ENCODE data around the gene BLMH. TPM values are rescaled to one million over a fixed set of nuclear protein-coding genes. Genes with fewer than 3 reads are reported as not detected.

BLMH gene
- total and polyA plus RNA-seq, 2 donors (not counting 1 experiment from before 2014, with no cell fraction given), result 5.9 to 25.9 TPM

DNA sequence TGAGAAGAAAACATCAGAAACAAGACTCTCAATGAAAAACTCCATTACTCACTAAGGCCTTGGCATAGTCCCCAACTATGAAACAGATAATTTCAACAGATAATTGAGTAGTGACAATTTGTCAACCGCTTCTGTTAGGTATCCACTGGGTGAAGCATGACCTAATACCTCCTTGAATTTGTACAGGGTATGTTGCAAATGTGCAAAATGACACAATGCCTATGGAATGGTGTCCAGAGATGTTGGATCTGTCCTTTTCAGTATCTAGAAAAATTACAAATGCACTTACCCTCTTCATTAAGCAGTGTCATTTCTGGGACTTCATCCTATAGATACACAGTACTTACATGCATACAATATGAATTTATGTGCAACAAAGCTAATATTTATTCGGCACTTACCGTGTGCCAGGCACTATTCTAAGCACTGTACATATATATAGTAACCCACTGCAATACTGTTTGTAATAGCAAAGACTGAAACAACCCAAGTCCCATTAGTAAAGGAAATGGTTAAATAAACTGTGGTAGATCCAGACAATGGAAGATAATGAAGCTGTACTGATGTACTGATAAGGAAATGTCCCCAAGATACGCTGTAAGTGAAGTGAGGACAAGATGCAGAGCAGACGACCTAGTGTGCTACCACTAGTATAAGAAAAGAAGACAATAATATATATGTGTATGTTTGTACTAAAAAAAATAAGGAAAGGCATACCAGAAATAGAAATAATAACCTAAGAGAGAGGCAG, 34.8 kb downstream of the BLMH start:
- H3K27me3 ChIP-seq (replicated peaks in 1 of 4; ENCODE audit: control extremely low read depth in 1 of 4, control insufficient read depth in 3 of 4, insufficient read depth in 4 of 4, low read length in 3 of 4), result no peaks in the 10 kb centered on the region
- no peaks in the 10 kb centered on the region for H3K4me1 ChIP-seq (ENCODE audit: control insufficient read depth in 2 of 2, insufficient read depth in 2 of 2, low read length in 2 of 2)
- Mint-ChIP-seq H3K4me1 (no peaks in the 10 kb centered on the region), H3K4me3 (no peak overlapping the region), H3K27me3 (no peaks in the 10 kb centered on the region), H3K27ac (no peak overlapping the region), H3K9me3 (ENCODE audit: insufficient read depth) (no peaks in the 10 kb centered on the region)
- H3K4me2 ChIP-seq (replicated peaks; ENCODE audit: low read depth, low read length, poor library complexity, severe bottlenecking), result no peak overlapping the region
- ChIA-PET POLR2A (no interaction called here), CTCF (no interaction called here)
- H3K4me3 ChIP-seq (ENCODE audit: control extremely low read depth in 1 of 5, extremely low read depth in 1 of 5, insufficient read depth in 1 of 5, low read depth in 2 of 5, low read length in 4 of 5), result no peak overlapping the region
- peaks cover 1 to 43% of the 10 kb centered on the region in 2 experiments for H3K36me3 ChIP-seq (replicated peaks in 1 of 2; ENCODE audit: control extremely low read depth in 1 of 2, control insufficient read depth in 1 of 2, extremely low read depth in 1 of 2, insufficient read depth in 2 of 2, low read length in 1 of 2)
- no peaks in the 10 kb centered on the region for H4K20me1 ChIP-seq (ENCODE audit: control insufficient read depth, insufficient read depth, low read length, poor library complexity, severe bottlenecking)
- no CpG with 5 or more reads among the region's 5 CpGs for whole genome bisulfite sequencing (ENCODE audit: insufficient coverage)
- no peak overlapping the region for H2AFZ ChIP-seq (ENCODE audit: insufficient read depth, low read depth, low read length, poor library complexity, severe bottlenecking)
- ATAC-seq (ENCODE audit: low read depth), result no peak
- TF ChIP-seq, protein P1, sequence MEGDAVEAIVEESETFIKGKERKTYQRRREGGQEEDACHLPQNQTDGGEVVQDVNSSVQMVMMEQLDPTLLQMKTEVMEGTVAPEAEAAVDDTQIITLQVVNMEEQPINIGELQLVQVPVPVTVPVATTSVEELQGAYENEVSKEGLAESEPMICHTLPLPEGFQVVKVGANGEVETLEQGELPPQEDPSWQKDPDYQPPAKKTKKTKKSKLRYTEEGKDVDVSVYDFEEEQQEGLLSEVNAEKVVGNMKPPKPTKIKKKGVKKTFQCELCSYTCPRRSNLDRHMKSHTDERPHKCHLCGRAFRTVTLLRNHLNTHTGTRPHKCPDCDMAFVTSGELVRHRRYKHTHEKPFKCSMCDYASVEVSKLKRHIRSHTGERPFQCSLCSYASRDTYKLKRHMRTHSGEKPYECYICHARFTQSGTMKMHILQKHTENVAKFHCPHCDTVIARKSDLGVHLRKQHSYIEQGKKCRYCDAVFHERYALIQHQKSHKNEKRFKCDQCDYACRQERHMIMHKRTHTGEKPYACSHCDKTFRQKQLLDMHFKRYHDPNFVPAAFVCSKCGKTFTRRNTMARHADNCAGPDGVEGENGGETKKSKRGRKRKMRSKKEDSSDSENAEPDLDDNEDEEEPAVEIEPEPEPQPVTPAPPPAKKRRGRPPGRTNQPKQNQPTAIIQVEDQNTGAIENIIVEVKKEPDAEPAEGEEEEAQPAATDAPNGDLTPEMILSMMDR (IDR thresholded peaks at IDR 0.05), result no peak
- TF ChIP-seq EZH2 (IDR thresholded peaks at IDR 0.05; ENCODE audit: borderline replicate concordance, insufficient read depth, low read depth, low read length, poor library complexity, severe bottlenecking), result no peak
- H3K27ac ChIP-seq (ENCODE audit: low read length in 2 of 2), result no peak overlapping the region
- intact Hi-C loops (cut with micrococcal nuclease), result no loop called here
- DNase-seq, result no peak
- H3K9ac ChIP-seq (ENCODE audit: low read length), result no peak overlapping the region
- H3K79me2 ChIP-seq (ENCODE audit: control insufficient read depth, insufficient read depth, low read length), result no peaks in the 10 kb centered on the region
- H3K9me3 ChIP-seq (ENCODE audit: control extremely low read depth in 1 of 3, control insufficient read depth in 2 of 3, insufficient read depth in 1 of 3, low read length in 2 of 3), result no peaks in the 10 kb centered on the region

- no peaks in the 10 kb centered on the region for H3K9me3 ChIP-seq (ENCODE audit: control extremely low read depth in 1 of 3, control insufficient read depth in 2 of 3, insufficient read depth in 1 of 3, low read length in 2 of 3)
- H2AFZ ChIP-seq (ENCODE audit: insufficient read depth, low read depth, low read length, poor library complexity, severe bottlenecking), result no peak overlapping the region
- no peak overlapping the region for H3K9ac ChIP-seq (ENCODE audit: low read length)
- H3K36me3 ChIP-seq (replicated peaks in 1 of 2; ENCODE audit: control extremely low read depth in 1 of 2, control insufficient read depth in 1 of 2, extremely low read depth in 1 of 2, insufficient read depth in 2 of 2, low read length in 1 of 2), result peaks cover 0 to 40% of the 10 kb centered on the region in 2 experiments
- Mint-ChIP-seq H3K9me3 (ENCODE audit: insufficient read depth) (no peaks in the 10 kb centered on the region), H3K4me3 (no peak overlapping the region), H3K27ac (no peak overlapping the region), H3K27me3 (no peaks in the 10 kb centered on the region), H3K4me1 (no peaks in the 10 kb centered on the region)
- POLR2A ChIA-PET, result no interaction called here
- H3K4me1 ChIP-seq (ENCODE audit: control insufficient read depth in 2 of 2, insufficient read depth in 2 of 2, low read length in 2 of 2), result no peaks in the 10 kb centered on the region
- H3K4me3 ChIP-seq (ENCODE audit: control extremely low read depth in 1 of 5, extremely low read depth in 1 of 5, insufficient read depth in 1 of 5, low read depth in 2 of 5, low read length in 4 of 5), result no peak overlapping the region
- TF ChIP-seq, protein P1 (IDR thresholded peaks at IDR 0.05), result no peak
- TF ChIP-seq EZH2 (IDR thresholded peaks at IDR 0.05; ENCODE audit: borderline replicate concordance, insufficient read depth, low read depth, low read length, poor library complexity, severe bottlenecking), result no peak
- ATAC-seq (ENCODE audit: low read depth), result no peak
- H3K27me3 ChIP-seq (replicated peaks in 1 of 4; ENCODE audit: control extremely low read depth in 1 of 4, control insufficient read depth in 3 of 4, insufficient read depth in 4 of 4, low read length in 3 of 4), result no peaks in the 10 kb centered on the region
- H4K20me1 ChIP-seq (ENCODE audit: control insufficient read depth, insufficient read depth, low read length, poor library complexity, severe bottlenecking), result no peaks in the 10 kb centered on the region
- CTCF ChIA-PET, result no interaction called here
- 100% methylated on average over 1 of the region's 1 CpG for whole genome bisulfite sequencing (ENCODE audit: insufficient coverage)
- H3K4me2 ChIP-seq (replicated peaks; ENCODE audit: low read depth, low read length, poor library complexity, severe bottlenecking), result no peak overlapping the region
- no peak for DNase-seq
- no peak overlapping the region for H3K27ac ChIP-seq (ENCODE audit: low read length in 2 of 2)
- no peaks in the 10 kb centered on the region for H3K79me2 ChIP-seq (ENCODE audit: control insufficient read depth, insufficient read depth, low read length)
- intact Hi-C loops (cut with micrococcal nuclease), result no loop called here
Measured at GRCh38 chr17:30254150-30254549, 37.6 kb downstream of the BLMH start.

All from B cell (primary cell).